Stimulated activated CD4-positive, alpha-beta T cell treated with anti-CD3 and anti-CD28 coated beads, TNF-alpha, amount 100 ng/mL, for 1 hour (primary cell): ENCODE results near the gene IKZF5.
A peak's percentile ranks its signal among the peaks of the same experiment; 100 is the strongest.

Source experiments
- DNase-seq, 3 donors: peaks; one replicate each; pipeline ENCODE4 v3.0.0-alpha.2; 2020; ENCODE audit warnings: low read depth in 3 of 3, low spot score in 1 of 3

Gene IKZF5

DNA sequence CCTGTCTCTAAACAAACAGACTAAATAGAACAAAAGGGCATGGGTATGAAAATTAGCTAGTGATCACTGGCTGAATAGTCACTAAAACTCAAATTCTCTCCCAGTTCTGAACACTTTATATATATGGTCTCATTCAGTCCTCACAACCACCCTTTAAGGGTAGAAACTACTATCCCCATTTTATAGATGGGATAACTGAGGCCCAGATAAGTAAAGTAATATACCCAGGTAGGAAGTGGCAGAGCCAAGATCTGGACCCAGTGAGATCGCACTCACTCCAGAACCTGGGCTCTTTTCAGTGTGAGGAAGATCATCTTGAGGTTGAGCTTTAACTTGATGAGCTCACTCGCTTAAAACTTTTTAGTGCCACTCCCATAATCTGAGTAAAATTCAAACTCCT lies 23.9 kb downstream of the IKZF5 start:
- no peak for DNase-seq

DNA sequence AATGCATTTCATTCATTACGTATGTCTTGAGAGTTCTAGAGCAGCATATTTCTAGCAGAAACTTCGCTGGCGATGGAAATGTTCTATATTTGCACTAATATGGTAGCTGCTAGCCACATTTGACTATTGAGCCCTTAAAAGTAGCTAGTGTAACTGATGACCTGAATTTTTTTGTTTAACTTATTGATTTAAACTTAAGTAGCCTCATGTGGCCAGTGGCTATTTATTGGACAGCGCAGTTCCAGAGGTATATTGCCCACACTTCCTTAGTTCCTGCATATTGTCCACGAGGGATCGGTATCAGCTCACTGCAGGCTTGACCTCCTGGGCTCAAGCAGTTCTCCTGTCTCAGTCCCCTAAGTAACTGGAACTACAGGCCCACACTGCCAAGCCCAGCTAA lies 24.7 kb downstream of the IKZF5 start:
- DNase-seq: no peak

DNA sequence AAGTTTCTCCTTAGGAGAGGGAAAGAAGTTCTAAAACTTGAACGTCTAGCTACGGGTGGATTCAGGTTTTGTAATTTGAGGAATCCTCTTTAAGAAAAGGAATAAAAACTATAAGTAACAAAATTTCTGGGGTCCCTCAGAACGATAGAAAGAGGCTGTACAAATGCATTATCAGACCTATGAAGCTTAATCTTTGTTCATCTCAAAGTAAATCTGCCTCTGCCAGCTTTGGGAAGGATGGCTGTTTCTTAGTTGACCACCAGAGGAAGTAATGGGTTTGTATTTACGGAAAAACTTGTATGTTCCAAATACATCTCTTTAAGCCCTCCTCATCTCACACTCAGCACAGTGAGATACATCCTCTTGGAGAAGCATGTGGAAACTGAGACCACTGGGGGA lies 27.5 kb downstream of the IKZF5 start:
- no peak for DNase-seq

DNA sequence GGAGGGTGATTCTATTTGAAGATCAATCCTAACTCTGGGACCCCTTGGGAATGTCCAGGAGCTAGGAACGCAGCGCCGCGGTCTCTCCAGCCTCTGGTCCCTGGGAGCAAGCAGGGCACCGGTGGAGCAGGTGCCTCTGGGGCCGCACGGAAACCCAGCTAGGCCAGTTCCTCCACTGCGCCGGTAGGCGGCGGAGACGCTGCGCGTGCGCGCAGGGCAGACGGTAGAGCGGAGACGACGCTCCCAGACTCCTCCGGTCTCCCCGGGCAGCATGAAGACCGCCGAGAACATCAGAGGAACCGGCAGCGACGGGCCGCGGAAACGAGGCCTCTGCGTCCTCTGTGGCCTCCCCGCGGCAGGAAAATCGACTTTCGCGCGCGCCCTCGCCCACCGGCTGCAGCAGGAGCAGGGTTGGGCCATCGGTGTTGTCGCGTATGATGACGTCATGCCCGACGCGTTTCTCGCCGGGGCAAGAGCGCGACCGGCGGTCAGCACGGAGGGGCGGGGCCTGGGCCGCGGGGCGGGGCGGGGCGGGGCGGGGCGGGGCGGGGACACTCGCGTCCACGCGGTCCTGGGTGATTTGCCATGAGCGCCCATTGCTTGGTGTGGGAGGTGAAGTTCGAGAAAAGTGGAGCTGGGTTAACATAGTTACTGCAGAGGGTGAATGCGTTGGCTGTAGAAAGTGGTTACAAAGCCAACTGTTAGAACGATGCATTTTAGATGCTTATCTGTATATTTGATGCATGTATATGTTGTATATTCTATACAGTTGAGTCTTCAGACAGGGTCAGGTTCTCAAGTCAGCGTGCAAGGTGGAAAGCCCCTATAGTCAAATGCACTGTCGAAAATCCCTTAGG lies 28.2 kb downstream of the IKZF5 start, which contains the start of gene PSTK:
TSS of gene PSTK (plus strand) at position 193 of the 857 bp plus-strand sequence. CDS start at position 272, 79 bp downstream.
- DNase-seq: peak; percentile 58 to 78 (median 72)

DNA sequence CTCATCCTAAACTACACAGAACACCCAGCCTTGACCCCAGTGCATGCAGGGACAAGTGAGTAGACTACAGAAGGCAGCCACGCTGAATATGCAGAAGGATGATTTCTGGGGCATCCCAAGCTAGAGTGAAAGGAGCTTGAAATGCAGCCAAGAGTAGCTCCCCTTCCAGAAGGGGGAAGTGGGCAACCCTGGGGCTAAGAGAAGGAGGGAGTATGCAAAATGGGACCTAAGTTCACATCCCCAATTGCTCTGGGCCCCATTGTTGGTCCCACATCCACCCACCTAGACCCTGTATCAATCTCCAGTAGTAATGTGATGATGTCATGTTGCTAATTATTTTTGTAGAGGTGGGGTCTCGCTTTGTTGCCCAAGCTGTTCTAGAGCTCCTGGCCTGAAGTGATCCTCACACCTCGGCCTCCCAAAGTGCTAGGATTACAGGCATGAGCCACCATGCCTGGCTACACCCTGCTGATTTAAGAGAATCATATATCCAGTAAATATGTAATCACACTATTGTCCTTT lies 34.0 kb downstream of the IKZF5 start:
- DNase-seq: no peak

DNA sequence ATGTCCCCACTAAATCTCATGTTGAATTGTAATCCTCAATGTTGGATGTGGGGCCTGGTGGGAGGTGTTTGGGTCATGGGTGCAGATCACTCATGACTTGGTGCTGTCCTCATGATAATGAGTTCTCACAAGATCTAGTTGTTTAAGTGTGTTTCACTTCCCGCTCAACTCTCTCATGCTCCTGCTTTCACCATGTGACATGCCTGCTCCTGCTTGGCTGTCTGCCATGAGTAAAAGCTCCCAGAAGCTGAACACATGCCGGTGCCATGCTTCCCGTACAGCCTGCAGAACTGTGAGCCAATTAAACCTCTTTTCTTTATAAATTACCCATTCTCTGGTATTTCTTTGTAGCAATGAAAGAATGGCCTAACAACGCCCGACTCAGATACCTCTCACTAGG lies 34.6 kb downstream of the IKZF5 start:
- no peak for DNase-seq

DNA sequence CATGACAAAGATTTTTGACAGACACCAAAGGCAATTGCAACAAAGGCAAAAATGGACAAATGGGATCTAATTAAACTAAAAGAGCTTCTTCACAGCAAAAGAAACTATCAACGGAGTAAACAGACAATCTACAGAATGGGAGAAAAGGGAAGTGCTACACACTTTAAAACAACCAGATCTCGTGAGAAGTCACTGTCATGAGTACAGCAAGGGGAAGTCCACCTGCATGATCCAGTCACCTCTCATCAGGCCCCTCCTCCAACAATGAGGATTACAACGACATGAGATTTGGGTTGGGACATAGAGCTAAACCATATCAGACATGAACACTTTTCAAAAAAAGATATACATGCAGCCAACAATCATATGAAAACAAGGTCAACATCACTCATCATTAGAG lies 39.9 kb downstream of the IKZF5 start:
- DNase-seq: no peak

DNA sequence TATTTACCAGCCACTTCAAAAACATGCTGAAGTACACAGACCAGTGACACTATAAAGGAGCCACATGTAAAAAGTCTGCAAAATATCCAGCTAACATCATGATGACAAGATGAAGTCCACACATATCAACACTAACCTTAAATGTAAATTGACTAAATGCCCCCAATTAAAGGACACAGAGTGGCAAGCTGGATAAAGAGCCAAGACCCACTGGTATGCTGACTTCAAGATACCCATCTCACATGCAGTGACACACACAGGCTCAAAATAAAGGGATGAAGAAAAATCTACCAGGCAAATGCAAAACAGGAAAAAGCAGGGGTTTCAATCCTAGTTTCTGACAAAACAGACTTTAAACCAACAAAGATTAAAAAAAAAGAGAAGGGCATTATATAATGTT lies 41.7 kb downstream of the IKZF5 start:
- no peak for DNase-seq

DNA sequence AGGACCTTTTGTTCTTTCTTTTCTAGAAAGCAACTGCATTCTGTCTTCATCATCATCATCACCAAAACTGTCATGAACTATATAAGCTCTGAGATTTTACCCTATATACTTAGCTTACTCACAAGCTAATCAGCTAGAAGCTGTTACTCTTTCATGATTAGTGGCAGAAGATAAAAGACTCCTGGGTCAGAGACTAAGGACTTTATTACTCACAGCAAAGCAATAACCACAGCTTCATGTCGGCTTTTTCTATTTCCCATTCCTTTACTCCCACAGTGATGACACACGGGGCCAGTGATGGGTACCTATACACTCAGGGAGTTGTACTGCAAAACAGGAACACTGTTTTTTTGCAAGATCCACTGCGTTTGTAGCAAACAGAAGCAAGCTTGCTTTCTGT lies 46.2 kb downstream of the IKZF5 start:
- no peak for DNase-seq

DNA sequence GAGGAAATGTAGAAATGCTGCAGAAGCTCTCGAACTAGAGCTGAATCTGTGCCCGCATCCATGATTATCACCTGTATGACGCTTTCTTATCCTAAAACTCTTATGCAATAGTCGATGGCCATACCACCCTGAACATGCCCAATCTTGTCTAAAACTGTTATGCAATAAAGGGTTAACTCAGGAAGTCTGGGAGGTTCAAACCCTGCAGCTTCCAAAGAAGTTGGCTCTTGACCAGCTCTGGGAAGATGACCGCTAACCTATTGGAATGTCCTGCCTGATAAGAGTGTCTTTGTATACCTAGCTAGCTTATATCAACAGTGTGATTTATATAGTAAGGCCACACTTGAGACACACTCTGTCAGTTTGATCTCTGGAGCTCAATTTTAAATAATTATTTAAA lies 51.1 kb downstream of the IKZF5 start:
- no peak for DNase-seq

DNA sequence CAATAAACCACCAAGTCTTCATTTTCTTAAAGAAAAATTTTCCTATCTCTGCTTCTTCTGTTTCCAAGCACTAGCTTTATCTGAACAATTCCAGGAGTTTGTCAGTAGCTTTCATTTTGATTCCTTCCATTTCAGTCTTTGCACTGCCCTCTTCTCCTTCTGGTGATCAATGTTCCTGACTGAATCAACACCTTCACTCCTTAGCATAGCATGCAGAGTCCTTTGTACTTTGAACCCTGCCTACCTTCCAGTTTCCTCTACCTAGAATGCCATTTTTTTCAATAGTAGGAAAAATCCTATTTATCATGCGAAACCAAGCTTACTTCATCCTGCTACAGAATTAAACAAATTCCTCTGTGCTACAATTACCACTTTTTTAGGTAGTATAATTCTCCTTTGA lies 52.7 kb downstream of the IKZF5 start:
- no peak for DNase-seq

DNA sequence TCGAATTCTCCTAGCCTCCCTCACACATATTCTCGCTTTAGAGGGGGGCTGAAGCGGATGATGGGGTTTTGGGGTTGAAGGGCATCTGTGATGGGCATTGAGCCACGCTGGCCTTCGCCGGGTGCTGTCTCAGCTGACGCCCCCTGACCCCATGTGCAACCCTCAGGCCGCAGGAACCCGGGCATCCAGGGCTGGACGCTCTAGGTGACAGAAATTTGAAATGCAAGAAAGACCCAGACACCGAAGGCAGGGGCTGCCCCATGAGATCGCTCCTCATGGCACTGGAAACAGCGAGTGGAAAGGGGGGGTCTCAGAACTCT lies 53.9 kb downstream of the IKZF5 start:
- no peak for DNase-seq

DNA sequence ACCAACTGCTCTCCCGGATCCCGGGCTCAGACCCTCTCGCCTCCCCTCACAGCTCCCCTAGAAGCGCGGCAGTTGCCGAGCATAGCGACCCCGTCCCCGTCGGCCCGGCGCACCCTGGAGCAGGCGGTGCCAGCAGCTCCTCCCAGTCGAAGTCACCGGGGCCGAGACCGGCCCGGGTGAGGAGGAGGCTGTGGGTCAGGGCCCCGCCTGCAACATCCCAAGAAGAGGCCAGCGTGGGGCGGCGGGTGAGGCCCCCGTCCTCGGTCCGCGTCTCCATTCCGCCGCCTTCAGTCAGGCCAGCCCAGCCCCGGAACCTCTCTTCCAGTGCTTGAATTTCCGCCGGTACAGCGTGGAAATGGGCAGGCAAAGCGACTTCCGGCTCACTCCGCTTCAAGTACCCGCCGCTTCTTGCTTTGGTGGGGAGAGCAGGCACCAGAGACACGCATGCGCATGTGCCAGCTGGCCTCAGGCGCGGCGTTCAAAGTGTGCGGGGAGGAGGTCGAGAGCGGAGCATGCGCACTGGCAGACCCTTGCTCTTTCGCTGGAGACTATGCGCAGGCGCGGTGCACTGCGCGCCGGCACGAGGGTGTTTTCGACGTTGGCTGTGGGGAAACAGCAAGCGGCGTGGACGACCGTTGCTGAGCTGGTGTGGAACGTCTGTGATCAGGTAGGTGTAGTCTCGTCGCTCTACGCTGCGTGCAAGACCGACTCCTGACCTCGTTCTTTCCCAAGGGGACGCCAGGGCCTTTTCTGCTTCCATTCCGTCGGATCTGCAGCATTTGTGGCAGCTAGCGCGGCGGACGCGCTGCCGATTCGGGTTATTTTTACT lies 54.5 kb downstream of the IKZF5 start, which contains the start of gene C10orf88:
TSS of gene C10orf88 (minus strand) at position 326 of the 829 bp plus-strand sequence. CDS start at position 277, 49 bp downstream.
- peak; percentile 90 to 96 (median 96) for DNase-seq

DNA sequence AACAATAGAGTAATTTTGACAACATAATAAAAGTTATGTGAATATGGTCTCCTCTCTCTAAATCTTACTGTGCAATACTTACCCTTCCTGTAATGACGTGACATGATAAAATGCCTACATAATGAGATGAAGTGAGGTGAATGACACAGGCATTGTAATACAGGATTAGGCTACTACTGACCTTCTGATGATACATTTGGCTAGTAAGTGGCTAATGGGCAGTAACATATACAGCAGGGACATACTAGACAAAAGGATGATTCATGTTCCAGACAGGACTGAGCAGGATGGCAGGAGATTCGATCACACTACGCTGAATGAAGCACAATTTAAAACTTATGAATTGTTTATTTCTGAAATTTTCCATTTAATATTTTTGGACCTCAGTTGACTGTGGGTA lies 59.3 kb downstream of the IKZF5 start:
- DNase-seq: no peak
